KG1 (cell line): Measurements from ENCODE around the gene SCNN1A.

Experiments
- DNase-seq: peaks from one replicate; lab custom pipeline; 2025; lab: John Stamatoyannopoulos, UW

SCNN1A gene

DNA sequence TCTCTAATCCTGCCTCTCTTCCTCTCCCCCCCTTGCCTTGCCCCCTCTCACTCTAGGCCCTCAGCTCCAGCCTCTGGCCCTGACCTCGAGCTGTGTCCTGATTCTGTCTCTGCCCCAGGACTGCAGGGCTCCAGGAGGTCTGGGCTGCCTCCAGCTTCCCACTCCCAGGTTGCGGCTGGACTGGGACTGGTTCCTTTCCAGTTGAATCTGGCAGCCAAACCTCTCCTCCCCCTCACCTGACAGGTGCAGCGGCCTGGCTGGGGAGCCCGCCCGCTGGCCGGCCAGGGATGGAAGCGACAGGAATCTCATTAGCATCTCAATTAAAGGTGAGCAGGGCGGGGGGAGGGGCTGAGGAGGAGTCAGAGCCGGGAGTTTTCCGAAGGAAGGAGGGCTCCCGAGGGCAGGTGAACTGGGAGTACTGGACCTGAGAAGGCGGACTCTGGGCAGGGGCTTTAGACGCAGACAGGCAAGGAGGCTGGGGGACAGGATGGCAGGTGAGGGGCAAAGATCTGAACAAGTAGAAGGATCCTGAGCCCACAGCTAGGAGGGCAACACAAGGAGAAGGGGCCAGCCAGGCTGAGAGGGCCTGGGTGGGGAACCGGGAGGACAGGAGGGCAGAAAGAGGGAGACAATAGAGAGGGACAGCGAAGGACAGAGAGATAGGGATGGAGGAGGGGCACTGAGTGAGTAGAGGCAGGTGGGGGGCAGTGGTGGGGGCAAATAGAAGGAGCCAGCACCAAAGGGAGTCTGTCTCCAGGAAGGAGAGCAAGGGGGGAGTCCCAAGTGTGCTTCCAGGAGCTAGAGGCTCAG lies at the start of gene SCNN1A:
SCNN1A (minus strand) TSS at position 295 of the 810 bp plus-strand sequence. CDS start 780 bp downstream, outside the sequence.
- DNase-seq: no peak

DNA sequence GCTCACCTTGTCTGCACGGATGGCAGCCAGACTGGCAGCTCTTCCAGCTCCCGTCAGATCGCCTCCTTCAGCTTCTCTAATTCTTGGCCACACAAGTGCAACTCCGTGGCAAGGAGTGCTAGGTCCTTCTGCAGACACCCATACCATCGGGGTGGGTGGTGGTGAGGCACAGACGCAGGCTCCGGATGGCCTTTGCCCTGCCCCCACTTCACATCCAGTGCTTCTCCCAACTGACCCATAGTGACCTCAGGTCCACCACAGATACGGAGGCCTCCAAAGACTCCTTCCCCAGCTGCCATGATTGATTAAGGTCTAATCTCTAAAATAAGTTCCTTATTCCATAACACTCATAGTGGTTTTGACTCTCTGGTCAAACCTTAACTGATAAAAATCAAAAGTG lies 49.5 kb upstream of the SCNN1A start:
- no peak for DNase-seq

DNA sequence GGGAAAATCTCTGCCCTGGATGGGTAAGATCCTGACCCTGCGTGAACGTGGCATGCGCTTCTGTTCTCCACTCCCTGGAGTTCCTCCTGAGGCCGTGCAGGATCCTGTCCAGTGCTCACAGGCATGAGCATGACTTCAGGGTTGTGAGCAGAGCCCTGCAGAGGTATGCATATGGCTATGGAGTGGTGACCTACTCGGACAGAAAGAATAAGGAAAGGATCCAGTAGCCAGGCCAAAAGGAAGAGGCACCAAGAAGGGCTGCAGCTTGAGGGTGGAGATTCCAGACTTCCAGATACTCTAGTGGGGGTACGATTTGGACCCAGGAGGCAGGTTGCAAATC lies 48.6 kb upstream of the SCNN1A start:
- DNase-seq: no peak

DNA sequence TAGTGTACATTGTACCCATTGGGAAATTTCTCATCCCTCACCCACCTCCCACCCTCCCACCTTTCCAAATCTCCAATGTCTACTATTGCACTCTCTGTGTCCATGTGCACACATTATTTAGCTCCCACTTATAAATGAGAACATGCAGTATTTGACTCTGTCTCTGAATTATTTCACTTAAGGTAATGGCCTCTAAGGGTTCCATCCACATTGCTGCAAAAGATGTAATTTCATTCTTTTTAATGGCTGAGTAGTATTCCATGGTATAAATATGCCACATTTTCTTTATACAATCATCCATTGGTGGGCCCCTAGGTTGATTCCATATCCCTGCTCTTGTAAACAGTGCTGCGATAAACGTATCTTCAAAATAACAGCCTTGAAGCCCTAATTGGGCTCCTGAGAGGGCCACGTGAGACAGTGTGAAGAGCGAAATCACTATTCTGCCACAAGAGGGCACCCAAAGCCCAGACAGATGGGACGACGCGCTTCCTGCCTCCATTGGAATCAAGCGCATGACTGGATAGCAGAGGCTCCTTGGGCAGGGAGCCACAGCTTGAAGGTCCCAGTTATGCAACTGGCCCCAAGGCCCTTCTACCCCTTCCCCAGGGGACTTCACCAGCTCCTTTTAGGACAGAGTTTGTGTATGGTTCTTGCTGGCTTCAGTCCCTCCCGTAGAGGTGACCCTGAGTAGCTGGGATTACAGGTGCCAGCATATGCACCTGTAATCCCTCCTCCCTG lies 48.1 kb upstream of the SCNN1A start:
- DNase-seq: peak; percentile 93

DNA sequence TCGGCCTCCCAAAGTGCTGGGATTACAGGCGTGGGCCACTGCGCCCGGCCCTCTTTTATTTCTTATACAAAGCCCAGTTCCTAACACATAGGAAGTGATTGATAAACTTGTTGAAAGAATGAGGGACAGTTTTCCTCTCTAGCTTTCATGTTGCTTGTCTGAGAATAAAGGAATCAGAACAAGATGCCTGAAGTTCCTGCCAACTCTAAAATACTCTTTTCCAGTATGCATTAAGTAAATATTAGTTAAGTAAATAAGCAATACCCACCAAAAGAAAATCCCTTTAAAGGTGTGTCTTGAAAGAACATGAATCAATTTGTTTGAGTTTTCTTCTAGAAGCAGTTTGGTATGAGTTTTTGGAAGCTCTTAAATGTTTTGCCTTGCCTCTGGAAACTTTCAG lies 45.0 kb upstream of the SCNN1A start:
- DNase-seq: no peak

DNA sequence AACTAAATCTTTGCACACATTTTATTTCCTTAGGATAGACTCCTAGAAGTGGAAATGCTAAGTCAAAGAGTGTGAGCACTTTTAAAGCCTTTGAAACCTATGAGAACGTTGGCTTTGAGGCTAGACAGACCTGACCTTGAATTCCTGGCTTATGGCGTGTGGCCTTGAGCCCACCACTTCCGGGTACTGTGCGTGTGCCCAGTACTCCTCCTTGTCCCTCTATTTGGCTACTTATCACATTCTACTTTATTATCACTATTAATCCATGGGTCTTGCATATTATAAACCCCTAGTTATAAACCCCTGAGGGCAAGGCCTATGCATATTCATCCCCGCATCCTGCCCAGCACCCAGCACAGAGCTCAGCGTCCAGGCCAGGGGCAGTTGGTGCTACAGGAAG lies 43.4 kb upstream of the SCNN1A start:
- no peak for DNase-seq

DNA sequence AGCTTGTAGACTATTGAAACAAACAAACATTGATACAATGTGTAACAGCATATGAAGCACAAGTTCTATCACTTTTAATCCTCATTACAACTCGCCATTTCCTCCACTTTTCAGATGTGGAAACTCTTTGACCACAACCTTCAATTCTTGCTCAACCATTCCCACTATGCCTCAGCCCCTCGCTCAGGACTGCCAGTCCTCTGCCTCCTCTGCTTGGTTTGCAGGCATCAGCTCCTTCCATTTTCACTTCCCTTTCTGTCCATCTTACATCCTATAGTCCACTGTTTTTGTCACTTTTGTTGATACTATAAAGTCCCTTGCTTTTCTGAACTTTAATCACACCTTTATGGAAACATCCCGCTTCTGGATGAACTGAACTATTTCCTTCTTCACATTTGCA lies 41.2 kb upstream of the SCNN1A start:
- DNase-seq: no peak

DNA sequence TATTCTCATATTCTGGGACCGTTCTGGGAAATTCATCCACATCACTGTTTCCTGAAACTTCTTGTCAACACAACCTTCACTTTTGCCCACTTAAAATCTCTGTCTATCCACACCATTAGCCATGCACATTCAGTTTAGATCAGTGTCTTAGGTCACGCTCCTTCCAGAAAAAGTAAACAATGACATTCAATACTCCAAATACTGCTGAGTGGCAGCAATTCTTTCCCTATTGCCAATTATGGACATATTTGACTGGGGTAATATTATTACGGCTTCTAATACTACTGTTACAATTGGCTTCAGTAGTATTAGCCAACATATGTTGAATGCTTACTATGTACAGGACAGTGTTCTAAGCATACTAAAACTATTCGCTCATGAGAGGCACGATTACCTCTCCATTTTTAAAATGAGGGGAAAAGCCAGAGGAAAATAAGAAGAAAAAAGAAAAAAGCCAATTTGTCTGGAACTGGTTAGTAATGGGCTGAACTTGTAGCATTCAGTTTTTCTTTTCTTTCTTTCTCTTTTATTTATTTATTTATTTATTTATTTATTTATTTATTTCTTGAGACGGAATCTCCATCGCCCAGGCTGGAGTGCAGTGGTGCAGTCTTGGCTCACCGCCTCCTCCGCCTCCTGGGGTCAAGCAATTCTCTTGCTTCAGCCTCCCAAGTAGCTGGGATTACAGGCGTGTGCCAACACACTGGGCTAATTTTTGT lies 32.0 kb upstream of the SCNN1A start:
- DNase-seq: no peak

DNA sequence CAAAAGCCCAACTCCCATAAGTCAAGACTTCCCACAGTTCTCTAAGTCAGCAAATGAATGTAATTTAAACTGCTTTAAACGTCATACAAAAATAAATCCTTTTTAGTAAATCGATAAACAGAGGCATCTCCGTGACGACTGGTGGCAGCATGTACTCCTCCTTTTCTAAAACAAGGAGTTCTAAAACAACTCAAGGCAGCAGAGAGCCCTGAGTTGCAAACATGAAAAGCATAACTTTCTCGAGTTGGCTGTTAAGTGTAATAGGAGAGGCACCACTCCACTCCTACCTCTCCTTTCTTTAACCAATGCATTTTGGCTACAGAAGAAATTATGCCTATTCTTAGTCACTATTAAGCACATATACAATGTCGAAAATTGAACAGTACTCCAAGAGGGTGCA lies 30.6 kb upstream of the SCNN1A start:
- no peak for DNase-seq

DNA sequence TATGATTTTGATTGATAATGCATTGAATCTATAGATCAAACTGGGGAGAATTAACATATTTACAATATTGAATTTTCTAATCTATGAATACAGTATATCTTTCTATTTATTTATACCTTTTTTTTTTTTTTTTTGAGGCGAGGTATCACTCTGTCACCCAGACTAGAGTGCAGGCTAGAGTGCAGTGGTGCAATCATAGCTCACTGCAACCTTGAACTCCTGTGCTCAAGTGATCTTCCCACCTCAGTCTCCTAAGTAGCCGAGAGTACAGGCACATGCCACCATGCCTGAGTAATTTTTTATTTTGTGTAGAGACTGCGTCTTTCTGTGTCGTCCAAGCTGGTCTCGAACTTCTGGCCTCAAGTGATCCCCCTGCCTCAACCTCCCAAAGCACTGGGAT lies 29.0 kb upstream of the SCNN1A start:
- no peak for DNase-seq

DNA sequence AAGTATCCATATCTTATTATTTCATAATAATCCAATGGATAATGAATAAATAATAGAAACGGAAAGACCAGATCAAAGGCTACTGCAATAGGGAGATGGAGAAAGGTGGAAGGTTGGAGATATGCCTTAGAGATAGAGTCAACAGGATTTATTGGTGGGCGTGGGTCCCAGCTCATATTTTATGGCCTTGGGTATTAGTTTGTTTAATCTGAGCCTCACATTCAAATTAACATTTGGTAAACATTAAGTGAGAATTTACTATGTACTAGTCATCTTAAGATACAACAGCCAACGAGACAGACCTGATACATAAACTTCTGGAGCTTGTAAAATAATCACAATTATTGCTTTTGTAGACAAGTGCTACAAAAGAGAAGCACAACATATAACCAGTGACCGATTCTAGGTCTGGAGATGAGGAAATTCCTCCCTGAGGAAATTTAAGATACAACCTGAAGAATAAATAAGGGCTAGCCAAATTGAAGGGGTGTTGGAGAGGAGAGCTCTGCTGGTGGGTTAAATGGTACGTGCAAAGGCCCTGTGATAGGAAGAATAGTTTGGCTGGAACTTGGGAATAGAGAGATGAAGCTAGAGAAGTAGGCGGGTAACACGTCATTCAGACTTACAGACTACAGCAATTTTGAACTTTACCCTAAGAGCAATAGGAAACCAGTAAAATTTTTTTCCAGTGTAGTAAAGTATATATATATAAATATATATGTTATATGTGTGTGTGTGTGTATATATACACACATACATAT lies 24.7 kb upstream of the SCNN1A start:
- no peak for DNase-seq

DNA sequence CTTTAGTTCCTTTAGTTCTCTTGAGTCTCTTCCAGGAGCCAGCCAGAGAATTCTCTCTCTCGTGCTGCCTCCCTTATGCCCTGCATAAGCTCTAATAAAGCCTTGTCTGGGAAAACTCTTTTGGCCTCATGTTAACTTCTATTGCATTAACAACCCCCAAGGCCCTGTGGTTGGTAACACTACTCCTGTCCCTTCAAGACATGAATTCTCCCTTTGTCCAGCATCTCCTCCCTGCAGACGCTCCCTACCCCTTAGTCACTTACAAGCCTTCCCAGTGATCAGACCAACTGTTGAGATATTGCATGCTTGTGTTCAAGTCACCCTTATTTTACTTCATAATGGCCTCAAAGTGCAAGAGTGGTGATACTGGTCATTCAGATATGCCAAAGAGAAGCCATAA lies 20.7 kb upstream of the SCNN1A start:
- no peak for DNase-seq

DNA sequence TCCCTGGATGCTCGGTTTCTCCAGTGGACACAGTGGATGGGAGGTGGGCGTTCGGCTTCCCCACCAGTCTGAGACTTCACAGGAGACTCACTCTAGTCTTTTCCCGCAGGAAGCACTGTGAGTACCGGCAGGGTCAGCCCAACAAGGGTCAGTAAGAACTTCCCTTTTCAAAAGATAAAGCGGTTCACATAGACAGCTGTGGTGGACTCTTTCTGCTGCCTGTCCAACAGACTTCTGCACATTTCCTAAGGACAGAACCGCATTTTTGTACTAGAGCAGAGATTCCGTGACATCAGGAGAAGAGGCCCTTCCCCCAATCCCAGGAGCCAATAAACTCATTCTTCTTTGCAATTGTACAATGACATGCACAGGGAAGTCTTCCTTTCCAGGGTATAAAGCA lies 19.0 kb upstream of the SCNN1A start:
- DNase-seq: no peak

DNA sequence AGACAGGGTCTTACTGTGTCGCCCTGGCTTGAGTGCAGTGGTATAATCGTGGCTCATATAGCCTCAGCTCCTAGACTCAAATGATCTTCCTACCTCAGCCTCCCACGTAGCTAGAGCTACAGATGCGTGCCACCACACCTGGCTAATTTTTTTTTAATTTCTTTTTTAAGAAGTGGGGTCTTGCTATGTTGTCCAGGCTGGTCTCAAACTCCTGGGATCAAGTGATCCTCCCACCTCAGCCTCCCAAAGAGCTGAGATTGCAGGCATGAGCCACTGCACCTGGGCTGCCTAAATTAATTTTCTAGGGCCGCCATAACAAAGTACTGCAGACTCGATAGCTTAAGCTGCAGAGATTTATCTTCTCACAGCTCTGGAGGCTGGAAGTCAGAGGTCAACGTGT lies 17.7 kb upstream of the SCNN1A start:
- no peak for DNase-seq

DNA sequence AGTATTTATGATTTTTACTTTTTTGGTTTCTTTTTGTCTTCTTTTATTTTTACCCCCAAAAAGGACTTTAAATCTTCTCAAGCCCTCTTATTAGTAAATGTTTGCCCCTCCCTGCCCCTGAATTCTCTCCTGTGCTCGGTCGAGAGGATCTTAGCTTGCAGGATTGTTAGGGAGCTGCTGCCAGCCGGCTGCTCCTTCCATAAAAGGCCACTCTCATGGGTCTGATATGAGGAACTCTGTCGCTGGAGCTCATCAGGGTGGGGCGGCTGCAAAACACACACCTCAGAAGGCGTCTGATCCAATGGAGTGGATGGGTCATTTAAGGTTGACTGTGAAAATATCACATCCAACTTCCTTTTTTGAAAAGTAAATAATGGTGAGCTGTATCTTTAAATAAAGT lies 17.1 kb upstream of the SCNN1A start:
- DNase-seq: no peak

DNA sequence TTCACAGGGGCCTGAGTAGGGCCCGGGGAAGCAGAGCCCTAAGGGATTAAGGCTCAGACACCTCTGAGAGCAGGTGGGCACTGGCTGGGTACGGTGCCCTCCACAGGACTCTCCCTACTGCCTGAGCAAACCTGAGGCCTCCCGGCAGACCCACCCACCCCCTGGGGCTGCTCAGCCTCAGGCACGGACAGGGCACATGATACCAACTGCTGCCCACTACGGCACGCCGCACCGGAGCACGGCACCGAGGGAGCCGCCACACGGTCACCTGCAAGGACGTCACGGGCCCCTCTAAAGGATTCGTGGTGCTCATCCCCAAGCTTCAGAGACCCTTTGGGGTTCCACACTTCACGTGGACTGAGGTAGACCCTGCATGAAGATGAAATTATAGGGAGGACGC lies 15.7 kb upstream of the SCNN1A start:
- no peak for DNase-seq

DNA sequence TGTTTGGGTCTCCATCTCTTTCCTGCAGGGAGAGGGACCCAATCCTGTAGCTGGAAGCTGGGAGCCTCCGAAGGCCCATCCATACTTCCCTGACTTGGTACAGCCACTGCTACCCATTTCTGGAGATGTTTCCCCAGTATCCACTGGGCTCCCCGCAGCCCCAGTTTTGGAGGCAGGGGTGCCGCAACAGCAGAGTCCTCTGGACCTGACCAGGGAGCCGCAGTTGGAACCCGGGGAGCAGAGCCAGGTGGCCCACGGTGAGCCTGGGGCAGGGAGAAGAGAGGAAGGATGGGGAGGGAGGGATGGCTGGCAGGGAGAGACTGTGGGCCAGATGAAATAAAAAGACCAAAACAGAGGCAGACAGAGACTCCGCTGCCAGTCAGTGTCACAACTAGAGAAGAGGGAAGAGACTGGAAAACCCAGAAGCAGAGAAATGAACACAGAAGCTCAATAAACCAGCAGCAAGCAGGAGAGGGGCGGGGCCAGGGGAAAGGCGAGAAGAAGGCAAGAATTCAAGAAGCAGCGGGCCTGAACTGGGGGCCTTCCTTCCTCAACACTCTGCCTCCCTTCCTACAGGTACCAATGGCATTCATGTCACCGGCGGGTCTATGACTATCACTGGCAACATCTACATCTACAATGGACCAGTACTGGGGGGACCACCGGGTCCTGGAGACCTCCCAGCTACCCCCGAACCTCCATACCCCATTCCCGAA lies 14.9 kb upstream of the SCNN1A start:
- DNase-seq: no peak

DNA sequence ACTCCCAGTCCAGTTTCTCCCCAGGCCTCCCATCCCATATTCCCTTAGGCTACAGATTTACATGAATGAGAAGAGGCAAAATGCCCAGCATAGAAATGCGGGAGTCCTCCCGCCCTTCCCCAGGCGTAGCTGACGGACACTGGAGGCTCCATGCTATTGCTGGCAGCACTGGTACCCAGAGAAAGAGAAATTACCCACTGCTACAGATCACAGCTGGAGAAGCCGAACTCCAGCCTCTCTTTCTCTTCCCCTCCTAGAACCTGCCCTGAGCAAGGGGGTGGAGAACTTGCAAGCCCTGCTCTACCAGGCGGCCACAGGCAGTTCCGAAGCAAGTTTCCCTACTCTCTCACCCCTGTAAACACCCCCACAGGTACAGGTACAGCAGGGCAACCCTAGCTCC lies 12.2 kb upstream of the SCNN1A start:
- no peak for DNase-seq

DNA sequence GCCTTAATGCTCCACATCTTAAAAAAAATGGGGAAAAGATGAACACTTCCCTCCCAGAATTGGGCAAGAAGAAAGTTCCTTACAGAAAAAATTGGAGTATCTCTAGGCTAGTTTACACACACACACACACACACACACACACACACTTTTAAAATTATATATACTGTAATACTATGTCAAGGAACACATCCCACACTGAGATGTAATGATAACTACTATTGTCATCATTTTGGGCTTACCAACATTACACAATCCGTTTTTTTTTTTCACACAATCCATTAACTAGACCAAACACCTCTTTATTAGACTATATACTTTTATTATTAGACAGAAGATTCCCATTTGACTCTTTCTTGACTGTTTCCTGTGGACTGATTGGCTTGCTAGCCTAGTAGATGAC lies 11.1 kb upstream of the SCNN1A start:
- no peak for DNase-seq

DNA sequence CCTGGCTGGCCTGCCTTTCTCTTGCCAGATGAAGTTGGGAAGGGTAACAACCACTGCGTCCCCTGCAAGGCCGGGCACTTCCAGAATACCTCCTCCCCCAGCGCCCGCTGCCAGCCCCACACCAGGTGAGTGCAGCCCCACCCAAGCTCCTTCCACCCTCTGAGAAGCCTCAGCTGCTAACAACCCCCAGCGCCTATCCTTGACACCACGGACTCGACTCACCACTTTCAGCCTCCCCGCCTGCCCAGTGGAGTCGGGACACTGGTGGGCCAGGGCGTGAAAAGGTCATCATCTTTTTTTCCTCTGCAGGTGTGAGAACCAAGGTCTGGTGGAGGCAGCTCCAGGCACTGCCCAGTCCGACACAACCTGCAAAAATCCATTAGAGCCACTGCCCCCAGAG lies 10.7 kb upstream of the SCNN1A start:
- no peak for DNase-seq
